Left renal pelvis (tissue), 4 donors: ENCODE results near the gene PDE3B. TPM values are rescaled to one million over a fixed set of nuclear protein-coding genes. Genes with fewer than 3 reads are reported as not detected.
"Not testable (repeated sequence)": the region's sequence is repeated elsewhere in the genome, so short reads cannot be mapped to it uniquely, and the experiment has no call there.

Source experiments
- DNase-seq, 4 donors: peaks; one replicate each; pipeline ENCODE4 v3.0.0-alpha.2; 2013; ENCODE audit warnings: low read depth in 4 of 4, low spot score in 3 of 4
- polyA plus RNA-seq, 4 donors: library from polyadenylated mRNA; unstranded; fragments of 120-200 nt; gene quantifications; one replicate each; pipeline ENCODE4 v1.2.1, GENCODE V29; 2013; ENCODE audit not compliant: insufficient read length in 4 of 4

Gene PDE3B
- polyA plus RNA-seq, 4 donors, result 2.3 to 9.6 (median 7.8) TPM

GRCh38 chr11:14741195-14741594, 97.6 kb downstream of the PDE3B start:
- no peak for DNase-seq

DNA sequence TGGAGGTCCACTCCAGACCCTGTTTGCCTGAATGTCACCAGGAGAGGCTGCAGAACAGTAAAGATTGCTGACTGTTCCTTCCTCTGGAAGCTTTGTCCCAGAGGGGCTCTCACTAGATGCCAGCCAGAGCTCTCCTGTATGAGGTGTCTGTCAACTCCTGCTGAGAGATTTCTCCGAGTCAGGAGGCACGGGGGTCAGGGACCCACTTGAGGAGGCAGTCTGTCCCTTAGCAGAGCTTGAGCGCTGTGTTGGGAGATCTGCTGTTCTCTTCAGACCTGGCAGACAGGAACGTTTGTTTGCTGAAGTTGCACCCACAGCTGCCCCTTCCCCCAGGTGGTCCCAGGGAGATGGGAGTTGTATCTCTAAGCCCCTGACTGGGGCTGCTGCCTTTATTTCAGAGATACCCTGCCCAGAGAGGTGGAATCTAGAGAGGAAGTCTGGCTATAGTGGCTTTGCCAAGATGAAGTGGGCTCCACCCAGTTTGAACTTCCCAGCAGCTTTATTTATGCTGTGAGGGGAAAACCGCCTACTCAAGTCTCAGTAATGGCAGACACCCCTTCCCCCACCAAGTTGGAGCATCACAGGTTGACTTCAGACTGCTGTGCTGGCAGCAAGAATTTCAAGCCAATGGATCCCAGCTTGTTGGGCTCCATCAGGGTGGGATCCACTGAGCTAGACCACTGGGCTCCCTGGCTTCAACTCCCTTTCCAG, 99.4 kb downstream of the PDE3B start:
- DNase-seq, result no peak

GRCh38 chr11:14743667-14744066, 100.1 kb downstream of the PDE3B start:
- DNase-seq, result not testable (repeated sequence)

- DNase-seq, result no peak
Observed at GRCh38 chr11:14746857-14747395, 103.3 kb downstream of the PDE3B start.

DNA sequence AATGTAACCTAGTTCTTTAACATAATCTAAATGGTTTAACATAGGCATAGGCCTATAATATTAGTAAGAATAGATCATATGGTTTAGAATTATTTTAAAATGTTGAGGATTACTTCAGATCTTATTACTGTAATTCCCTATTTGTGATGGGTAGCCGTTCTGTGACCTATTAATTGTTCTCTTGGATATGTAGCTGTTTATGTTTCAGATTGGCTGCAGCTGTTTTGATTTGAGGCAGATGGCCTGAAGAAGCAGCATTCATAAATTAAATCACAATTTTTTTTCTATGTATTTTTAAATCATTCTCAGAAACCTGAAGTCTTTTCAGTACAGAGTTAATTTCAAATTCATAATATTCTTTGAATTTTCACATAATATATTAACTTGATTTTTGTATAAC, 104.5 kb downstream of the PDE3B start:
- no peak for DNase-seq

- no peak for DNase-seq
Observed at GRCh38 chr11:14750911-14751310, 107.3 kb downstream of the PDE3B start.

GRCh38 chr11:14751975-14752407, 108.4 kb downstream of the PDE3B start:
- no peak for DNase-seq

- no peak for DNase-seq
Observed at GRCh38 chr11:14755140-14755539, 111.5 kb downstream of the PDE3B start.

GRCh38 chr11:14756349-14756748, 112.7 kb downstream of the PDE3B start:
- no peak for DNase-seq

GRCh38 chr11:14759300-14760012, 115.9 kb downstream of the PDE3B start:
- DNase-seq, result not testable (repeated sequence)

GRCh38 chr11:14764179-14764578, 120.6 kb downstream of the PDE3B start:
- DNase-seq, result no peak

GRCh38 chr11:14764579-14765527, 121.2 kb downstream of the PDE3B start:
- DNase-seq, result no peak

- DNase-seq, result no peak
Observed at GRCh38 chr11:14766585-14766984, 123.0 kb downstream of the PDE3B start.

DNA sequence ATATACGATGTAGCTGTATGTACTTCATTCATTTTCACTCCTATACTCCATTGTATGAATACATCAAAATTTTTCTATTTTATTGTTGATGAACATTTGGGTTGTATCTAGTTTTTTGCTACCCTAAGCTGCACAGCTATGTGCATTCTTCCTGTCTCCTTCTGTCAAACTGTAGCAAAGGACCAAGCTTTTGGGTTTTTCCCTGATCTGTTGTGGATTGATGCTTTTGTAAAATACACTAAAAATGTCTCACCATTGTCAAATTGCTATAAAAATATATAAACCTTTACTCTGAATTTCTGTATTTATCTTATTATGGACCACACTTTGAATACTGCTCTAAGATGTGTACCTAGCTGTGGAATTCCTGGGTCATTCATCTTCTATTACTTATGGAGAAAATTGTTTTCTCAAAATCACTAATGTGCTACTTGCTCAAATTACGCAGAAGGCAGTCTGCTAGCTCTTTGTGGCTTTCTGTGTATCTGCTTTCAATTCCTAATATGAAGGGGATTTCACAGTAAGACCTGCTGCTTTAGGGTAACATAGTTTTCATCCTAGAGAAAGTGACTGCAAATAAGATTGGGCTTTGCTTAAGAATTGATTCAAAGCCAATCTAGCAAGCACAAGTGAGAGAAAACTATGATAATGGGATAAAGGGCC, 125.1 kb downstream of the PDE3B start:
- DNase-seq, result no peak

- no peak for DNase-seq
Observed at GRCh38 chr11:14773755-14774154, 130.2 kb downstream of the PDE3B start.

GRCh38 chr11:14774721-14775120, 131.1 kb downstream of the PDE3B start:
- no peak for DNase-seq

DNA sequence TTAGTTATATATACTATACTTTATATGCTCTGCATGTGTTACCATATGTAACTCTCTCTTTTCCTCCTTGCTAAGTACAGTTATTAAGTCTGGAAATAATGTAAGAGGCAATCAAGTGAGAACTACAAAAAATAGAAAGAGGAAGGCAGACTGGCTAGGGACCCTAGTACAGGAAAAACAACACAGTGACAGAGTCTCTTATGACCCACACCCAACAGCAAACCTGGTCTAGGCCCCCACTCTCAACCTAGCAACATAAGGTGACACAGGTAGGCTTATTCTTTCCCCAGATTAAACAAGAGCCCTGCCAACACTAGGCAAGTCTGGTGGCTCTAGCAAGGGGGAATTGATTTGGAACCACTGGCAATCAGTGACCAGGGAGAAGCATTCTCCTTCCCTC, 132.3 kb downstream of the PDE3B start:
- DNase-seq, result no peak

- DNase-seq, result not testable (repeated sequence)
Observed at GRCh38 chr11:14778460-14778859, 134.9 kb downstream of the PDE3B start.

- DNase-seq, result no peak
Observed at GRCh38 chr11:14783788-14784187, 140.2 kb downstream of the PDE3B start.

GRCh38 chr11:14784230-14784629, 140.6 kb downstream of the PDE3B start:
- DNase-seq, result no peak
